ENCODE results near the gene DIDO1.
A peak's percentile ranks its signal among the peaks of the same experiment; 100 is the strongest.
"Not testable (repeated sequence)": the region's sequence is repeated elsewhere in the genome, so short reads cannot be mapped to it uniquely, and the experiment has no call there.

The DIDO1 gene

GRCh38 chr20:62875419-62876361 lies 50.6 kb downstream of the DIDO1 start:
- DNase-seq = peak; percentile 86

GRCh38 chr20:62874964-62875344 lies 51.4 kb downstream of the DIDO1 start:
- peak; percentile 11 for DNase-seq

GRCh38 chr20:62873681-62874031 lies 52.6 kb downstream of the DIDO1 start:
- peak; percentile 42 for DNase-seq

- DNase-seq = no peak
These were observed 53.0 kb downstream of the DIDO1 start for GRCh38 chr20:62873280-62873679.

- DNase-seq = no peak
These were observed 53.4 kb downstream of the DIDO1 start for GRCh38 chr20:62872862-62873261.

- DNase-seq = peak; percentile 7
These were observed 54.0 kb downstream of the DIDO1 start for GRCh38 chr20:62872184-62872847.

- no peak for DNase-seq
These were observed 62.1 kb downstream of the DIDO1 start for GRCh38 chr20:62864207-62864606.

- peak; percentile 86 for DNase-seq
These were observed 64.5 kb downstream of the DIDO1 start, which contains the start of gene TCFL5 for GRCh38 chr20:62861726-62862336. TSS of gene TCFL5 (minus strand) at chr20:62861822. CDS start at chr20:62861670, 152 bp downstream.

GRCh38 chr20:62860924-62861691 lies 65.2 kb downstream of the DIDO1 start:
- DNase-seq = peak; percentile 53

- peak; percentile 32 for DNase-seq
These were observed 65.8 kb downstream of the DIDO1 start for GRCh38 chr20:62860391-62860923.

GRCh38 chr20:62859721-62860120 lies 66.6 kb downstream of the DIDO1 start:
- DNase-seq = no peak

- DNase-seq = no peak
These were observed 68.1 kb downstream of the DIDO1 start for GRCh38 chr20:62858058-62858830.

GRCh38 chr20:62856931-62857619 lies 69.2 kb downstream of the DIDO1 start:
- DNase-seq = no peak

GRCh38 chr20:62855120-62855519 lies 71.2 kb downstream of the DIDO1 start:
- no peak for DNase-seq

GRCh38 chr20:62854121-62854520 lies 72.2 kb downstream of the DIDO1 start:
- no peak for DNase-seq

GRCh38 chr20:62853304-62853703 lies 73.0 kb downstream of the DIDO1 start:
- not testable (repeated sequence) for DNase-seq

- DNase-seq = no peak
These were observed 73.5 kb downstream of the DIDO1 start for GRCh38 chr20:62852841-62853240.

- DNase-seq = no peak
These were observed 74.1 kb downstream of the DIDO1 start for GRCh38 chr20:62852196-62852595.

GRCh38 chr20:62850333-62850974 lies 75.9 kb downstream of the DIDO1 start:
- no peak for DNase-seq

- DNase-seq = no peak
These were observed 76.9 kb downstream of the DIDO1 start for GRCh38 chr20:62849431-62849830.

GRCh38 chr20:62848917-62849316 lies 77.4 kb downstream of the DIDO1 start:
- not testable (repeated sequence) for DNase-seq
